Thyroid gland (tissue), 4 donors: ENCODE data around the gene RIC3. TPM values are rescaled to one million over a fixed set of nuclear protein-coding genes. Genes with fewer than 3 reads are reported as not detected.

Experiments
- DNase-seq, 2 donors: peaks; one replicate each; pipeline ENCODE4 v3.0.0-alpha.2; 2019
- H3K27ac ChIP-seq, 3 donors: fragments of 200-600 bp; sonication (generic); 1 replicate in 2 of 3; 2 replicates in 1 of 3; pipeline ENCODE4 v1.5.1; 2016 to 2019; ENCODE audit warnings: mild to moderate bottlenecking in 1 of 3, moderate library complexity in 1 of 3
- H3K27me3 ChIP-seq: fragments of 200-600 bp; sonication (generic); one replicate; pipeline ENCODE4 v1.5.1; 2019
- H3K36me3 ChIP-seq, 2 donors: fragments of 200-600 bp; sonication (generic); one replicate each; pipeline ENCODE4 v1.5.1; 2016 to 2019
- H3K4me1 ChIP-seq, 2 donors: fragments of 200-600 bp; sonication (generic); one replicate each; pipeline ENCODE4 v1.5.1; 2017 to 2019
- H3K4me3 ChIP-seq, 3 donors: fragments of 200-600 bp; sonication (generic); replicated peaks in 1 of 3; 1 replicate in 2 of 3; 2 replicates in 1 of 3; pipeline ENCODE4 v1.5.1; 2016; ENCODE audit warnings: mild to moderate bottlenecking in 1 of 3
- H3K9me3 ChIP-seq: fragments of 200-600 bp; sonication (generic); one replicate; pipeline ENCODE4 v1.5.1; 2017
- POLR2A ChIP-seq, 2 donors: fragments of 450-650 bp; IDR thresholded peaks; one replicate each; pipeline ENCODE4 v1.6.1; 2017; ENCODE audit warnings: antibody characterized with exemption in 2 of 2, mild to moderate bottlenecking in 2 of 2, moderate library complexity in 1 of 2
- WGBS, 2 donors: methylation state at CpG; one replicate each; pipeline ENCODE4 v1.1.5; 2017; 5-methylcytosine and 5-hydroxymethylcytosine counted together
- intact Hi-C: fragments of 100-400 bp; cut with DNase I; formaldehyde crosslinking; loops from one replicate; pipeline ENCODE4 v1.15.1; 2023
- total RNA-seq, 4 donors: library from RNA; depleted of rRNA; stranded (reverse); fragments of >200 nt; gene quantifications; one replicate each; pipeline ENCODE4 v1.2.3, GENCODE V29; 2016
- TF ChIP-seq, protein P1 (sequence below), 6 experiments: fragments of 200-600 bp in 3 of 6; fragments of 450-650 bp in 3 of 6; sonication (generic) in 3 of 6; IDR thresholded peaks; one replicate each; pipeline ENCODE4 v1.5.1; 2016 to 2019; ENCODE audit warnings: antibody characterized with exemption in 6 of 6, mild to moderate bottlenecking in 2 of 6, inconsistent platforms in 1 of 6, moderate library complexity in 1 of 6

The RIC3 gene
- total RNA-seq, 4 donors from 2014 or later: 38.2 to 96.9 (median 46.9) TPM

DNA sequence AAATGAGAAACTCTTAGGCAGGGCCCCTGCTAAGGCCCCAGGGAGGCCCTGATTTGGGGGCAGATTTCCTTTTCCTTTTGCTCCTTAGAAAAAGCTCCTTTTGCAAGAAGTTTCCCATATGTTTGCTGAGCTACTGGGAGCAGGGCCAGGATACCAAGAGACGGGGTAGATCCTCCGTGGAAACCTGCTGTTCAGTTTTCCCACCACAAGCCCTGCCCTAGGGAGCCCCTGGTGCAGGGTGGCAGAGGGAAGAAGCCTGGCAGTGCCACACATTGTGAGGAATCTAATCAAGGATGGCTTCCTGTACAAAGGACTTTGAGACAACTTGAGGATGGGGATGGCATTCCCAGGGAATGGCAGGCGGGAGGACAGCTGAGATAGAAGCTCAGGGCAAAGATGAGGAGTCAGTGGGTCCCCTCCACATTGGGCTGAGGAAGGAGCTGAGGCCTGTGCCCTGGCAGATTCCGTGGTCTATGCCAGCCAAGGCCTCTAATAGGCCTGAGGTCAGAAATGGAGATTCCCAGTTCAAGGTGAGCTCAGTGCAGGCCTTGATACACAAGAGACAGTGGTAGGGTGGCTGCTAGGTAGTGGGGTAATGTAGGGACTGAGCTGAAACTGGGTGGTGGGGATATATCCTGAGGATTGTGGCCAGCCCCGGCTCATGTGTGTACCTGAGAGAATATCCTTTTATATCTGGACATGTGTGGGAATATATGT is 72.9 kb downstream of the RIC3 start:
- no peaks in the 10 kb centered on the region for H3K9me3 ChIP-seq
- no peak overlapping the region for H3K4me3 ChIP-seq
- intact Hi-C loops: loop anchor here (10.0 kb wide), 1 partner anchor 201 kb away; no protein-coding TSS in a partner anchor
- 76 to 90% methylated on average over 3 to 5 of the region's 5 CpGs for WGBS, 2 donors
- peaks cover 2 to 8% of the 10 kb centered on the region in 2 donors for H3K36me3 ChIP-seq
- H3K4me1 ChIP-seq: no peaks in the 10 kb centered on the region
- no peak for TF ChIP-seq POLR2A (IDR thresholded peaks at IDR 0.05)
- TF ChIP-seq, protein P1, sequence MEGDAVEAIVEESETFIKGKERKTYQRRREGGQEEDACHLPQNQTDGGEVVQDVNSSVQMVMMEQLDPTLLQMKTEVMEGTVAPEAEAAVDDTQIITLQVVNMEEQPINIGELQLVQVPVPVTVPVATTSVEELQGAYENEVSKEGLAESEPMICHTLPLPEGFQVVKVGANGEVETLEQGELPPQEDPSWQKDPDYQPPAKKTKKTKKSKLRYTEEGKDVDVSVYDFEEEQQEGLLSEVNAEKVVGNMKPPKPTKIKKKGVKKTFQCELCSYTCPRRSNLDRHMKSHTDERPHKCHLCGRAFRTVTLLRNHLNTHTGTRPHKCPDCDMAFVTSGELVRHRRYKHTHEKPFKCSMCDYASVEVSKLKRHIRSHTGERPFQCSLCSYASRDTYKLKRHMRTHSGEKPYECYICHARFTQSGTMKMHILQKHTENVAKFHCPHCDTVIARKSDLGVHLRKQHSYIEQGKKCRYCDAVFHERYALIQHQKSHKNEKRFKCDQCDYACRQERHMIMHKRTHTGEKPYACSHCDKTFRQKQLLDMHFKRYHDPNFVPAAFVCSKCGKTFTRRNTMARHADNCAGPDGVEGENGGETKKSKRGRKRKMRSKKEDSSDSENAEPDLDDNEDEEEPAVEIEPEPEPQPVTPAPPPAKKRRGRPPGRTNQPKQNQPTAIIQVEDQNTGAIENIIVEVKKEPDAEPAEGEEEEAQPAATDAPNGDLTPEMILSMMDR (IDR thresholded peaks at IDR 0.05): no peak
- no peak for DNase-seq
- H3K27ac ChIP-seq: no peak overlapping the region
- H3K27me3 ChIP-seq: no peaks in the 10 kb centered on the region

DNA sequence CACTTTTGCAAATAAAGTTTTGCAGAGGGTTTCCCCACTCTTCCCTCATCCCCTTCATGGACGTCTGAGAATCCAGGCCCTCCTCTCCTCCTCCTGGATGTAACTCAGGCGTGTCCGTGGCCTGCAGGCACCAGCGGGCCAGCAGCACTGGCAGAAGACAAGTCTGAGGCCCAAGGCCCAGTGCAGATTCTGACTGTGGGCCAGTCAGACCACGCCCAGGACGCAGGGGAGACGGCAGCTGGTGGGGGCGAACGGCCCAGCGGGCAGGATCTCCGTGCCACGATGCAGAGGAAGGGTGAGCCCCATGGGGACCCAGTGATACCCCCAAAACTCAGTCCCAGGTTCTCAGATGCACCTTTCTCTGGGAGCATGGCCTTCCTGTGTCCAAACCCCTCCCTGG is 73.5 kb downstream of the RIC3 start:
- intact Hi-C loops: loop anchor here (10.0 kb wide), 1 partner anchor 201 kb away; no protein-coding TSS in a partner anchor
- peaks cover 0 to 5% of the 10 kb centered on the region in 2 donors for H3K36me3 ChIP-seq
- no peak for DNase-seq

DNA sequence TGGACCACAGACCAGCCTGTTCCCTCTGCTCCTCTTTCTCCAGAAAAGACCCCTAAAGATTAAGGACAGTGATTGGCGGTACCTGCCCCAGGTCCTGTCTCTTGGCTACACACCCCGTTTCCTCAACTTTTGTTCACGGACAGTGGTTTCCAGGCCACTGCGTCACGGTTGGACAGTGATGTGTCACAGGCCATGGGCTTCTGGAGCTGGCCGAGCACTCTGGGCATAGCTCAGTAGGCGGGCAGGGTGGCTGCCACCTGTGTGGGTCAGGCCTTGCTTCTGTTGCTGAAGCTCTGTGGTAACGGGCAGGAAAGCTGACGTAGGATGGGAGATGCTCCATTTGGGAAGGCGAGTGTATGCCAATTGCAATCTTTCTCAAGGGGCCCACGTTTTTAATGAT is 74.2 kb downstream of the RIC3 start:
- Histone ChIP-seq H3K4me1 (no peaks in the 10 kb centered on the region), H3K4me3 (no peak overlapping the region), H3K36me3 (peaks cover 0 to 5% of the 10 kb centered on the region in 2 donors), H3K27me3 (no peaks in the 10 kb centered on the region), H3K27ac (no peak overlapping the region), H3K9me3 (no peaks in the 10 kb centered on the region)
- 81 to 87% methylated on average over 10 to 11 of the region's 11 CpGs for WGBS, 2 donors
- DNase-seq: peak; percentile 29 to 46
- TF ChIP-seq, protein P1 (IDR thresholded peaks at IDR 0.05): no peak
- TF ChIP-seq POLR2A (IDR thresholded peaks at IDR 0.05): no peak
- intact Hi-C loops: loop anchor here (5.0 to 10.0 kb wide), 3 partner anchors 62 to 200 kb away; no protein-coding TSS in a partner anchor

More for the DNA sequence above, 73.5 kb downstream of the RIC3 start:
- no peaks in the 10 kb centered on the region for H3K27me3 ChIP-seq
- H3K27ac ChIP-seq: no peak overlapping the region
- no peaks in the 10 kb centered on the region for H3K4me1 ChIP-seq
- no peaks in the 10 kb centered on the region for H3K9me3 ChIP-seq
- no peak for TF ChIP-seq POLR2A (IDR thresholded peaks at IDR 0.05)
- TF ChIP-seq, protein P1 (IDR thresholded peaks at IDR 0.05): no peak
- H3K4me3 ChIP-seq: no peak overlapping the region
- 78 to 88% methylated on average over 12 of the region's 12 CpGs for WGBS, 2 donors

- no peak for DNase-seq
- Histone ChIP-seq H3K9me3 (no peaks in the 10 kb centered on the region), H3K4me3 (no peak overlapping the region), H3K36me3 (peaks cover 0 to 5% of the 10 kb centered on the region in 2 donors), H3K27me3 (no peaks in the 10 kb centered on the region), H3K4me1 (no peaks in the 10 kb centered on the region), H3K27ac (no peak overlapping the region)
- 88 to 93% methylated on average over 9 of the region's 9 CpGs for WGBS, 2 donors
- TF ChIP-seq POLR2A (IDR thresholded peaks at IDR 0.05): no peak
- TF ChIP-seq, protein P1 (IDR thresholded peaks at IDR 0.05): no peak
- intact Hi-C loops: loop anchor here (5.0 to 10.0 kb wide), 3 partner anchors 62 to 199 kb away; no protein-coding TSS in a partner anchor
Observed at GRCh38 chr11:8093931-8094575, 74.8 kb downstream of the RIC3 start.
